ENCODE results near the gene NDNF.

DNA sequence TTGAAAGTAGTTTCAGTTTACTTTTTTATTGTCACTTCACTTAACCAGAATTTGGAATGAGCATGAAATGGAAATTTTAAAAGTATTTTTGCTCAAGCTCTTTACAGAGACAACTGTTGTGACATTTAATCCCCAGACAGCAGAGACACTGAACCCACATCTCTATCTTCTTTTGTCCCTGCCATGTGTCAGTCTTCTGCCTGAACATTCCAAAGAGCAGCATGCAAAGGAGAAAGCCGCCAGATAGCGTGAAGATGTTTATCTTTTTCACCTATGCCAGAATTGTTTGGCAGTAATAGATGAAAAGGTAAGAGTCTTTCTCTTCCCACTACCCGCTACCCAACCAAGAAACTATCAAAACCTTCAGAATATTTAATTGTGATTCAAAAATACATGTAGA lies 46.8 kb downstream of the NDNF start:
- TF ChIP-seq YY1 (IDR thresholded peaks at IDR 0.05; ENCODE audit: low read depth) = no peak
- no peak for TF ChIP-seq FOXM1 (IDR thresholded peaks at IDR 0.05; ENCODE audit: borderline replicate concordance, low read depth)
- TF ChIP-seq EP300 (IDR thresholded peaks at IDR 0.05; ENCODE audit: borderline replicate concordance) = no peak
- TF ChIP-seq, protein P1, sequence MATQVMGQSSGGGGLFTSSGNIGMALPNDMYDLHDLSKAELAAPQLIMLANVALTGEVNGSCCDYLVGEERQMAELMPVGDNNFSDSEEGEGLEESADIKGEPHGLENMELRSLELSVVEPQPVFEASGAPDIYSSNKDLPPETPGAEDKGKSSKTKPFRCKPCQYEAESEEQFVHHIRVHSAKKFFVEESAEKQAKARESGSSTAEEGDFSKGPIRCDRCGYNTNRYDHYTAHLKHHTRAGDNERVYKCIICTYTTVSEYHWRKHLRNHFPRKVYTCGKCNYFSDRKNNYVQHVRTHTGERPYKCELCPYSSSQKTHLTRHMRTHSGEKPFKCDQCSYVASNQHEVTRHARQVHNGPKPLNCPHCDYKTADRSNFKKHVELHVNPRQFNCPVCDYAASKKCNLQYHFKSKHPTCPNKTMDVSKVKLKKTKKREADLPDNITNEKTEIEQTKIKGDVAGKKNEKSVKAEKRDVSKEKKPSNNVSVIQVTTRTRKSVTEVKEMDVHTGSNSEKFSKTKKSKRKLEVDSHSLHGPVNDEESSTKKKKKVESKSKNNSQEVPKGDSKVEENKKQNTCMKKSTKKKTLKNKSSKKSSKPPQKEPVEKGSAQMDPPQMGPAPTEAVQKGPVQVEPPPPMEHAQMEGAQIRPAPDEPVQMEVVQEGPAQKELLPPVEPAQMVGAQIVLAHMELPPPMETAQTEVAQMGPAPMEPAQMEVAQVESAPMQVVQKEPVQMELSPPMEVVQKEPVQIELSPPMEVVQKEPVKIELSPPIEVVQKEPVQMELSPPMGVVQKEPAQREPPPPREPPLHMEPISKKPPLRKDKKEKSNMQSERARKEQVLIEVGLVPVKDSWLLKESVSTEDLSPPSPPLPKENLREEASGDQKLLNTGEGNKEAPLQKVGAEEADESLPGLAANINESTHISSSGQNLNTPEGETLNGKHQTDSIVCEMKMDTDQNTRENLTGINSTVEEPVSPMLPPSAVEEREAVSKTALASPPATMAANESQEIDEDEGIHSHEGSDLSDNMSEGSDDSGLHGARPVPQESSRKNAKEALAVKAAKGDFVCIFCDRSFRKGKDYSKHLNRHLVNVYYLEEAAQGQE (IDR thresholded peaks at IDR 0.05; ENCODE audit: low read depth) = no peak
- no peak for TF ChIP-seq RAD21 (IDR thresholded peaks at IDR 0.05; ENCODE audit: low read depth)
- no peak for TF ChIP-seq TEAD4 (IDR thresholded peaks at IDR 0.05)
- TF ChIP-seq USF1 (IDR thresholded peaks at IDR 0.05) = no peak
- TF ChIP-seq EGR1 (IDR thresholded peaks at IDR 0.05) = no peak
- TF ChIP-seq CREB1 (IDR thresholded peaks at IDR 0.05; ENCODE audit: low read depth) = no peak
- TF ChIP-seq TAF1 (IDR thresholded peaks at IDR 0.05; ENCODE audit: low read depth) = no peak
- no peak for TF ChIP-seq TCF12 (IDR thresholded peaks at IDR 0.05; ENCODE audit: low read depth)
